Measurements from ENCODE around the gene SIX1. TPM values are rescaled to one million over a fixed set of nuclear protein-coding genes. Genes with fewer than 3 reads are reported as not detected.

Gene SIX1
- total RNA-seq, 4 donors from 2014 or later = 5.9 to 7.5 (median 6.2) TPM

DNA sequence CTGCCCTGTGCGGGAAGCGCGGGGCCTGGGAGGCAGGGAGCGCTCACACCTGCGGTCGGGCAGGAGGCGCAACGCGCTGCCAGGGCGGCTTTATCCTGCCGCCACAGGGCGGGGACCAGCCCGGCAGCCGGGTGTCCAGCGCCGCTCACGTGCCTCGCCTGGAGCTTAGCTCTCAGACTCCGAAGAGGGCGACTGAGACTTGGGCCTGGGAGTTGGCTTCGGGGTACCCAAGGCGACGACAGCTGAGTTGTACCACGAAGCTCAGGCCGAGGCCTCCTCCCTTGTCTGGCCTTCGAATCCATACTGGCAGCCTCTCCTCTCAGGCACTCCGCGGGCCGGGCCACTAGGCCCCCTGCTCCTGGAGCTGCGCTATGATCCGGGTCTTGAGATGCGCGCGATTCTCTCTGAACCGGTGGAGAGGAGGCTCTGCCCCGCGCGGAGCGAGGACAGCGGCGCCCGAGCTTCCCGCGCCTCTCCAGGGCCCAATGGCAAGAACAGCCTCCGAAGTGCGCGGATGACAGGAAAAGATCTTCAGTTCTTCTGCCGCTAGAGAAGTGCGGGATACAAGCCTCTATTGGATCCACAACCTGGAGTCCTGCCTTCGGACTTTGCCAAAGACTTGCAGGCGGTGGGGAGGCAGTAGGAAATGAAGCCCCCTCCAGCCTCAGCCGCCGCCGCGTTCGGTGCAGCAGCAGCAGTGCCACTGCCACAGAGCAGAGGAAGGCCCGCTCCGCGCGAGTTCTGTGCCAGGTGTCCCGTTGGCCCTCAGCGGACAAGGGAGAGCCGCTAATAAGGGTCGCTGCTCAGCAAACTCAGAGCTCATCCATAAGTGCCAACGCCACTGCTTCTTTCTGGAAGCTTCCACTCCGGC, 6.8 kb downstream of the SIX1 start:
- Histone ChIP-seq H3K36me3 (no peaks in the 10 kb centered on the region), H3K4me3 (peak overlapping the region in 2 of 4 donors; percentile 9 to 21), H3K4me1 (peaks cover 0 to 58% (median 13%) of the 10 kb centered on the region in 4 donors), H3K27ac (no peak overlapping the region), H3K9me3 (no peaks in the 10 kb centered on the region), H3K27me3 (peaks cover 0 to 100% of the 10 kb centered on the region in 2 donors)
- no peak for TF ChIP-seq EP300 (IDR thresholded peaks at IDR 0.05)
- TF ChIP-seq POLR2A (IDR thresholded peaks at IDR 0.05) = no peak
- TF ChIP-seq, protein P1, sequence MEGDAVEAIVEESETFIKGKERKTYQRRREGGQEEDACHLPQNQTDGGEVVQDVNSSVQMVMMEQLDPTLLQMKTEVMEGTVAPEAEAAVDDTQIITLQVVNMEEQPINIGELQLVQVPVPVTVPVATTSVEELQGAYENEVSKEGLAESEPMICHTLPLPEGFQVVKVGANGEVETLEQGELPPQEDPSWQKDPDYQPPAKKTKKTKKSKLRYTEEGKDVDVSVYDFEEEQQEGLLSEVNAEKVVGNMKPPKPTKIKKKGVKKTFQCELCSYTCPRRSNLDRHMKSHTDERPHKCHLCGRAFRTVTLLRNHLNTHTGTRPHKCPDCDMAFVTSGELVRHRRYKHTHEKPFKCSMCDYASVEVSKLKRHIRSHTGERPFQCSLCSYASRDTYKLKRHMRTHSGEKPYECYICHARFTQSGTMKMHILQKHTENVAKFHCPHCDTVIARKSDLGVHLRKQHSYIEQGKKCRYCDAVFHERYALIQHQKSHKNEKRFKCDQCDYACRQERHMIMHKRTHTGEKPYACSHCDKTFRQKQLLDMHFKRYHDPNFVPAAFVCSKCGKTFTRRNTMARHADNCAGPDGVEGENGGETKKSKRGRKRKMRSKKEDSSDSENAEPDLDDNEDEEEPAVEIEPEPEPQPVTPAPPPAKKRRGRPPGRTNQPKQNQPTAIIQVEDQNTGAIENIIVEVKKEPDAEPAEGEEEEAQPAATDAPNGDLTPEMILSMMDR (IDR thresholded peaks at IDR 0.05) = no peak
- 37 to 45% methylated on average over 47 to 52 of the region's 66 CpGs for WGBS, 2 donors
- DNase-seq (ENCODE audit: low spot score in 2 of 2) = no peak

DNA sequence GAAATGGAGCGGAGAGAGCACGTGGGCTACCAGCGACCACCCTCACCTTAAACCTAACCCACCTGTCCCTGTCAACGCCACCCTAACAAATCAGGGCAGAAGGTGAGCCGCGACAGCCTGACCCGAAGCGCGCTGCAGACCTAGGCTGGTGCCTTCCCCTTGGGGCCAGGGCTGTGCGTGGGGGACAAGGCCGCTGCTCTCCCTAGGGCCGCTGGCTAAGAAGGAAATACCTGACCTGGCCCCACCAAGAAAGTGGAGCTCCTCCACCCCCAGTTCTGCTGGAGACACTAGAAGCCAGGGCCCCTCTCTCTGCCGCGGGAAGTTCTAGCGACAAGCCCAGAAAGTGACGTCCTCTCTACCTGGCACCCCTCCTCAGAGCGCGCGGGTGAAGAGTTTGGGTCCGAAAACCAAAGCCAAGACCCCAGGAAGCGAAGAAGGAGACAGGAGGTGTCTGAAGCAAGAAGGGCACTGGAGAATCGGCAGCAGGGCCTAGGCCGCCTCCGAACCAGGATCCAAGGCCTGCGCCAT, 7.5 kb downstream of the SIX1 start:
- Histone ChIP-seq H3K9me3 (no peaks in the 10 kb centered on the region), H3K27me3 (peaks cover 0 to 100% of the 10 kb centered on the region in 2 donors), H3K27ac (no peak overlapping the region), H3K4me1 (peaks cover 0 to 56% (median 12%) of the 10 kb centered on the region in 4 donors), H3K36me3 (no peaks in the 10 kb centered on the region), H3K4me3 (peak overlapping the region in 1 of 4 donors; percentile 21)
- WGBS, 2 donors = 39 to 40% methylated on average over 23 to 25 of the region's 25 CpGs
- DNase-seq (ENCODE audit: low spot score in 2 of 2) = no peak
- TF ChIP-seq POLR2A (IDR thresholded peaks at IDR 0.05) = no peak

DNA sequence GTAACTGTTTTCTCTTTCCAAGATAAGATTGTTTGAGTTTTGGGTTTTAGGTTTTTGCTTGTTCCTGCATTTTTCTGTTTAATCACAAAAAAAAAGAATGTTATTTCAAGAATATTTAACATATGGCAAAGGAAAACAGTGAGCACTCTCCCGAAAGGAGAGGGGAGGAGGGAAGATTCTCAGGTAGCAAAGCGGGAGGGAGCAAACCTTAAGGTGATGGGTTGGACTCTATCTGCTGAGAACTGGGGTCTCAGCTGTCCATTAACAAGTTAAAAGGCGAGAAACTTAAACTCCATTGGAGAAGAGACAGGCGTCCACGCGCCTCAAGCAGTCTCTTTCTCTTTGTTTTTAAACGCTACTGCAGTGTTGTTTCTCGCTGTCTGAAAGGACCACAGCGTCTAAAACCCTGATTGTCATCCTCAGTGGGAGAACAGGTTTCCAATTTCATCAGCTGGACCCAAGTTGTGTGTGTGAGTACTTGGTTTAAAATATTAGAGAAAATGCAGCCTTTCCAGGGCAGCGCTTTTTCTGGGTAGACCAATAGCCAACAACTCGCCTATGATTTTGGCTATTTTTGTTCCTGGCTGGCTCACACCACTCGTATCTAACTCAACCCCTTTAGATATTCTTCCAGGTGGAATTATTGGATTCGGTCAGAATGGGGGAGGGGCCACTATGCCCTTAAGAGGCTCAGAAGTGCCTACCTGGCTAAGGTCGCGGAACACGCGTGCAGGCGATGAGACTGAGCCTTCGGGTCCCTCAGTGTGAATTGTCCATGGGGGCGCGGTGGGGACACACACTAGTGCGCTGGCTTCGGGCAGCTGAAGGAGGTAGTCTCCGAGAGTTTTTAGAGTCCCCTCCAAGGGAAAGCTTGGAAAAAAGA, 8.2 kb downstream of the SIX1 start:
- TF ChIP-seq POLR2A (IDR thresholded peaks at IDR 0.05) (no peak), EP300 (IDR thresholded peaks at IDR 0.05) (no peak)
- TF ChIP-seq, protein P1 (IDR thresholded peaks at IDR 0.05) = no peak
- DNase-seq (ENCODE audit: low spot score in 2 of 2) = no peak
- WGBS, 2 donors = 40 to 44% methylated on average over 24 of the region's 24 CpGs
- H3K9me3 ChIP-seq = no peaks in the 10 kb centered on the region
- H3K4me3 ChIP-seq = no peak overlapping the region
- no peak overlapping the region for H3K27ac ChIP-seq
- H3K36me3 ChIP-seq = no peaks in the 10 kb centered on the region
- H3K27me3 ChIP-seq = peaks cover 0 to 98% of the 10 kb centered on the region in 2 donors
- H3K4me1 ChIP-seq = peaks cover 0 to 52% (median 12%) of the 10 kb centered on the region in 4 donors

DNA sequence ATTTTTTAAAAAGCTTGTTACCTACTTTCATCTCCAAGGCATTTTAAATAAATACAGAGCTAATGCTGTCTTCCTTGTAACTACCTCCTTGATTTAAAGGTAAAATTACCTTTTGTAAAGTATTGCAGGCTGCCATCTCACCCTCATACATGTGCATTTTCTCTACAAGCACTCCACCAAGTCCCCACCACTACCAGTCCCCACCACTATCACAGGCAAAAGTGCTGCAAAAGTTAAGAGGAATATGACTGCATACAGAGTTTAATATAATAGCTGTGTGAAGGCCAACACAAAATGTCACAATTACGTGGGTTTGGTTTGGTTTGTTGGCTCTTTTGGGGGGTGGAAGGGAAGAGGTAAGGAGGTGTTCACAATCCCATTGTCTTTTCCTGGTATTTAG, 9.6 kb downstream of the SIX1 start:
- no peak for TF ChIP-seq EP300 (IDR thresholded peaks at IDR 0.05)
- TF ChIP-seq, protein P1 (IDR thresholded peaks at IDR 0.05) = no peak
- TF ChIP-seq POLR2A (IDR thresholded peaks at IDR 0.05) = no peak
- WGBS, 2 donors = 0 to 26% methylated on average over 1 of the region's 1 CpG

DNA sequence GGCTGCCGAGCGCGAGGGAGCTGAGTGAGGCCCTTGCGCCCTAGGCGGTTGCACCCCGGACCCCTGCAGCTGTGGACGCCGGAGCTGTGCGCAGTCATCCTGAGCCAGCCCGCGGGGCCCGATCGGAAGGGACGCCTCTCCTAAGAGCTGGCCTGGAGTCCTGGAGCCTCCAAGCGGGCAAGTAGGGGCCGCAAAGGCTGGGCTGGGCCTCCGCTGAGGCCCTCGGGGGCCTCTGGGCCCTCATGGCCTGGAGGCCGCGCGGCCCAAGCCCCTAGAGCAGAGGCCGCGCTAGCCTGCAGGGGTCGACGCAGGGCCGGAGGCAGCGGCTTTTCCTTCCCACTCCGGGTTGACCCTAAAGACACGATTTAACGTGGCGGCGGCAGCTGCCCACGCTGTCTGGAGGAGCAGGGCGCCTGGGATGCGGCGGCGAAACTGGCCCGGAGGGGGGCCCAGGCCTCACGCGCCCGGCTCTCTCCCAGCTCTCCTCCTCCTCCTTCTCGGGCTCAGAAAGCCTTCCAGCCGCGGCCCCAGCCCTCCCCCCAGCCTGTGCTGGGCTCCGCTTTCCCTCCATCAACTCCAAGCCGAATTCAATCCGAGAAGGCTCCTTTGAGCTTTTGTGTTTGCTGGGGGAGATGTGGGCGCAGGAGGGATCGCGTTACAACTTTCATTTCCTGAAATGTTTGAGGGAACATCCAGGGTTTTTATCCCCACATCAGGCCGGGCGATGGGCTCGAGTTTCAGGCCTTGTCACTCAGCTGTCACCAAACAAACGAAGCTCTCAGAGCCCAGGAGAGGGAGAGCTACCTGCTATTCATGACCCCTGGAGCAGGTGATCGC, 11.6 kb downstream of the SIX1 start:
- Histone ChIP-seq H3K9me3 (no peaks in the 10 kb centered on the region), H3K4me1 (peaks cover 0 to 32% (median 10%) of the 10 kb centered on the region in 4 donors), H3K27me3 (peaks cover 0 to 70% of the 10 kb centered on the region in 2 donors), H3K4me3 (peak overlapping the region; percentile 21 to 49 (median 24)), H3K27ac (peak overlapping the region in 1 of 4 donors; percentile 59), H3K36me3 (no peaks in the 10 kb centered on the region)
- no peak for DNase-seq (ENCODE audit: low spot score in 2 of 2)
- WGBS, 2 donors = 7 to 15% methylated on average over 19 to 37 of the region's 55 CpGs
- TF ChIP-seq, protein P1 (IDR thresholded peaks at IDR 0.05) = no peak
- TF ChIP-seq POLR2A (IDR thresholded peaks at IDR 0.05) = no peak
- TF ChIP-seq EP300 (IDR thresholded peaks at IDR 0.05) = no peak

More for the DNA sequence above, 9.6 kb downstream of the SIX1 start:
- Histone ChIP-seq H3K9me3 (no peaks in the 10 kb centered on the region), H3K27me3 (peaks cover 0 to 90% of the 10 kb centered on the region in 2 donors), H3K27ac (no peak overlapping the region), H3K4me1 (peaks cover 0 to 46% (median 12%) of the 10 kb centered on the region in 4 donors), H3K4me3 (no peak overlapping the region), H3K36me3 (no peaks in the 10 kb centered on the region)
- DNase-seq (ENCODE audit: low spot score in 2 of 2) = no peak
